GM04504 (cell line): ENCODE data around the gene TLE3.

Source experiments
- DNase-seq: peaks from one replicate; pipeline ENCODE4 v3.0.0-alpha.2; 2012; ENCODE audit warnings: low read depth

Gene TLE3

DNA sequence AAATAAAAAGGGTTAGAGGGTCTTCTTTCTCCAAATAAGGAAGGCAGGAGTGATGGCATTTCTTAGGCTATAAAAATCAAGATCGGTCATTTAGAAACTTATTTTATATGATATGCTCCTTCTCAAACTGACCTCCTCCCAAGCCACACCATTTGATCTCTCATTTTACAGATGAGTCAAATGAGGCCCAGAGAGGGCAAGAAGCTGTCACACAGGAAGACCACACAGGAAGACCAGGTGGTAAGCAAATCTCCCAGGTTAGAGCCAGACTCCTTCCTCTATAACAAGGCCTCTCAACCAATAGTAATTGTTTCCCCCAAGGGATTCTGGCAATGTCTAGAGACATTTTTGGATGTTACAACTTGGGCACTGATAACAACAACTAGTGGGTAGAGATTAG lies 13.8 kb downstream of the TLE3 start:
- DNase-seq, result no peak

DNA sequence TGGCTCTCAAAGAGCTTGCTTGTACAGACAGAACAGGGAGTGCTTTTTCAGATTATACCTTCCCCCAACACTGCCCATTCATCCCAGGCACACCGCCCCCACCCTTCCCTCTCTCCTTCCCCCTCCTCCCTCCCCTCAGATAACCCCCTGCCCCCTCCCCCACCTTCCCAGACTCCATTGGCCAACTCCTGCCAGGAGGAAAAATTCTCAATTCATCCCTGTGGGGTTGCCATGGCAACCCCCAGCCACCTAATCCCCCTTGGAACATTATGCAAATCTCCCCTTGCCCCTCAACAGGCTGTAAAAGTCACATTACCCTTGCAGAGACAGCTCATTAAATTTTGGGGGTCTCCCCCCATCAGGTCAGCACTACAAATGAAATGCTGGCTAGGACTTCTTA lies 14.3 kb downstream of the TLE3 start:
- no peak for DNase-seq

DNA sequence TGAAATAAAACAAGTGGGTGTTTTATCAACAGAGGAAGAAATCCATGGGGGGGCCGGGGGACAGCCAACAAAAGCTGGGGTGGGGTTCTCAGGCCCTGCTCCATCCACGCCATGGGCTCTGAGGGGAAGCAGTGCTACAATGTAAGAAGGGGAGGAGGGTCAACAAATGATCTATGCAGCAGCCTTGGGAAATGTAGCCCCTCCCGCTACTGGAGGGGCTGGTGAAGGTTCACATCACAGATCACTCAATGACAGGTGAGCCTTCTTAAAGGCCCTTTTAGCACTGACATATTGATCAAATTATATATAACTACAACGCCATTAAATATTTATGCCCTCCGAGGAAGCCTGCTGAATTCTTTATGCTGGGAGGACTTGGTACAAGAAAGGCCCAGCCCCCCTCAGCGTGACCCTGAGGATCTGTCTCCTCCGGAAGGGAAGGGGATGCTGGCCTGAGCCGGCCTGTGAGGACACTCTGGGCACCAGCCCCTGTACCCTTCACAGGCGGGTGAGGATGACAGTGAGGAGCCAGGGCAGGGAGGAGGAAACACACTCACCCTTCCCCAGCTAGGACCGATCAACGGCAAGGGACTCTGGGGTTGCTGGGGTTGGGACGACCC lies 15.3 kb downstream of the TLE3 start:
- no peak for DNase-seq

DNA sequence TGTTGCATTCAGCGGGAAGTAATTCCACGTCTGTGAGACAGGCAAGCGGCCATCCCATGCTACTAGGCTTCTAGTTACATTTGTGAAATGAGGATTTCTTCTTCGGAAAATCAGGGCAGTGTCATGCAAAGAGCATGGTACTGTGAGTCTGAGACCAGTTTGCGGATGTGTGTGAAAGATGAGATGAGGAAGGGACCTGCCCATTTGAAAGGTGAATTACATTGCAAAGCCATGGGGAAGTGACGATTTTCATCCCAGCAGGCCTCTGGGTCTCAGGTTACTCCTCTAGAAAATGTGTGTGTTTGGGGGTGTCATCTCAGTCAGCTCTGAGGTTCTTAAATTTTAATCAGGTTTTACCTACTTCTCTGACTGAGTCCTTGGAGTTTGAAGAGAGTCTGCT lies 16.1 kb downstream of the TLE3 start:
- DNase-seq, result no peak

DNA sequence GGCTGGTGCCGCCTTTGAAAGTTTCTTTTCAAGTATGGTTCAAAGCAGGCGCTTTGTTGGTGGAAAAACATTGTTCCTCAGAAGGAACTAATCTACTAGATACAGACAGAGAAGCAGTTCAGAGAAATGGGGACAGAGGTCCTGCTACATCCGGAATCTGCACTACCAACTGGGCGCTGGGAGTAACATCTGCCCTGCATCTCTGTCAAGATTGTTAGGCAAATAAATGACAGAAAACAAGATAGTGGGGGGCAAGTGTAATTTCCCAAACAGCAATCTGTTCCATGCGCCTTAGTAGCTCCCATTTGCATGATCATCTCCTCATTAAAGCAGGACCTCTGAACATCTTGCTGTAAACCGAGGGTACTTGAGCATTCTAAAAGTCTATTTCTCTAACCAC lies 17.4 kb downstream of the TLE3 start:
- no peak for DNase-seq

DNA sequence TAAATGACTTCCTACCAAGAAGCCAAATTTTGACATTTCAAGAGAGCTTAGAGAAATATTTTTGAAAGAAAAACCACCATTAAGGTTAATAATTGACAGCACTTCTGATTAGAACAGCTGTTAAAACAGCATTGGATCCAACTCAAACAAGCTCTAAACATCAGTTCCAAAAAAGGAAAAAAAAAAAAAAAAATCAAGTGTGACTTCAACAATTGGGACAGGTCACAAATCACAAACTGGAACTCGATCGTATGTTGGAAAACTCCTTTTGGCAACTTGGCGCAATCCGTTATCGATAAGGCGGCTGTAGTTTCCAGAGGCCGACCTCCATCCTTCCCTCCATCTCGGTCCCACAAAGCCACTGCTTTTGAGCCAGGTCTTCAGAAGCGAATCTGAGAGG lies 17.8 kb downstream of the TLE3 start:
- DNase-seq, result no peak

DNA sequence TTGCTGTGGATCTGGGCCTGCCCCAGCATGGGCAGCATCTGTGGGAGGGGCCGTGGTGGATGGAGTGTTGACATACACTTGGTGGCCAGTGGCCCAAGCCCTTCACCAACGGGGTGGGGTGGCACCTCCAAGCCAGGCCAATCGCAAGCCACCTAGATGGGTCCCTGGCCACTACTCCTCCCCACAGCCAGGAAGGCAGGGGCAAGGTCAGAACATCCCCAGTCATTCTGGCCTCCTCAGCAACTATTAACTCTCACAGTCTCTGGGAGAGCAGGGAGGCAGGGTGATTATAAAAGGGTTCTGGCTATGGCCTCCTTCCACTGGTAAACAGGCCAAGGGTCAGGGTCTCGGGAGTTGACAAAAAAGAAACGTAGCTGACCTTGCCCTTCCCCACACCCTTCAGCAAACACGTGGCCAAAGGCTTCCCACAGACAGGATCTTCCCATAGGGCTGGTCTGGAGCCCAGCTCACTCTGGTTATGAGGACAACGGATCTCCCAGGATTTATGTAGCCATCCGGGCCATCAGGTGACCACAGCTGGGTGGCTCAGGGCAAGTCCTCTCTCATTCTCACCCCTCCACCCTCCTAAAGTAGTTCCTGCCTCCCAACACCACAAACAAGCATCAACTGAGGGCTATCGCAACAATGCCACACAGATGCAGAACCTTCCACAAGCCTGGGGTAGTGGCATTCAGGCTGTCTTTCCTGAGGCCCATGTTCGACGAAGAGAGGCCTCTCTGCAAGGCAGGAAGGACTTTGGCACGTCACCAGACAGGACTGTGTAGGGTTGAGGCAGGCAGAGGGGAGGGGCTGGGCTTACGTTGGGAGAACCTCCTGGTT lies 18.9 kb downstream of the TLE3 start:
- DNase-seq, result no peak

DNA sequence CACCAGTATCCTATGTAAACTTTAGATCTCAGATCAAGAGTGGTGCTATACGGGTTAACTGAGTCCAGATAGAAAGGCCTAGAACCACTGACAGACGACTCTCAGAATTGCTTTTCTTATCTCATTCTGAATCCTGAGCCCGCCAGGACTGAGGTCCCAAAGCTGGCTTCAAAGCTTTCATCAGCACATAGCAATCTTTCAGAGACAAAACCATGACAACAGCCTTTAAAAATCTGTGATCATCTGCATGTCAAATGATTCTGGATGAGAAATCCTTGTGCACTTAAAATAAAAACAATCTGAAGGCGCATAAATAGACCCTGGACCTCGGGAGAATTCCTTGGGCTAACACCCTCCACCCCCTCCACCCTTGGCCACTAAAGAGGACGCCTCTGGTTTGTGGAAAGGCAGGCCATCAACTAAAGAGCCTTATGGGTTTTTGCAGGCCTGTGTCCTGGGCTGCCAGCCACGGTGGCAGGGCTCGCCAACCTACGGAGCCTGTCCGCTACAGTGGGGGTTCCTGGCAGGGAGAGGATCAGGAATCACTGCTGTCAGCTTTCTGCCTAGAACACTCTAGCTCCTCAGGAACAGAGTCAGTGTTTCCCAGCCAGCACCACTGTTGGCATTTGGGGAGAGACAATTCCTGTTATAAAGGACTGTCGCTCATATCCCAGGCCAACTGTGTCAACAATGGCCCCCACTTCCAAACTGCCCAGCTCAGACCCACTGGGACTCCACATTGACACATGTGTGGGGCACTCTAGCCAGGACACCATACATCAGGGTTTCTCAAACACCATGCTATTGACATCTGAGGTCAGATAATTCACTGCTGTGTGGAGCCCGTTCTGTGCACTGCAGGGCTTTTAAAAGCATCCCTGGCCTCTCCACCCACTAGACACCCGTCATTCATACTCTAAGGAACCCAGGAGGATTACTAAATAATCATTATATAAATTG lies 20.2 kb downstream of the TLE3 start:
- no peak for DNase-seq

DNA sequence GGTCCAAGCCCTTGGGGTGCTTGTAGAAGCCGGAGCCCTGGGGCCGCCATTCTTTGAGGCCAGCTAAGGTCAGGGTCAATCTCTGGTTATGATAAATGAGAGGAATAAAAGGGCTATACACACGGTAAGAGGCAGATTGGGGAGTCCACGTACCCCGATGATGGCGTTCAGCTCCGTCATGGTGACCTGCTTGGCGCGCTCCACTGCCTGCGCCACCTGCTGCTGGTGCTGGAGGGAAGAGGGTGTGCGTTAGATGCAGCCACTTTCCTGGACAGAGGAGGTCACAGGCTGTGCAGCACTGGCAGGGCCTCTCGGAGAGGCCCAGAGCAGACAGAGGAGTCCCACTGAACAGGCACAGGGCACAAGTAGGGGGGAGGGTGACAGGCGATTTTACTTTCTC lies 23.3 kb downstream of the TLE3 start:
- no peak for DNase-seq

DNA sequence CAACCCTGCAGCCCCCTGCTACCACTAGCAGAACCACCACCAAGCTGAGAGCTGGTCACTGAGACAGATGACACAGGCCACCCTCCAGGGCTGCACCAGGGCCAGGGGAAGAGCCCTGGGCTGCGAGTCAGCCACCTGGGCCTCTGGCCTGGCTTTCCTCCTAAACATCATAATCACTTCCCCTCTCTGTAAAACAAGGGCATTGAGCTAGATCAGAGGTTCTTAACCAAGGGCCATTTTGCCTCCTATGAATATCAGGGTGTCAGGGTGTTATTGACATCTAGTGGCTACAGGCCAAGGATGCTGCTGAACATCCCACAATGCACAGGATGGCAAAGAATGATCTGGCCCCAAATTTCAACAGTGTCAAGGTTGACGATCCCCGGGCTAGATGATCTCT lies 25.2 kb downstream of the TLE3 start:
- no peak for DNase-seq

DNA sequence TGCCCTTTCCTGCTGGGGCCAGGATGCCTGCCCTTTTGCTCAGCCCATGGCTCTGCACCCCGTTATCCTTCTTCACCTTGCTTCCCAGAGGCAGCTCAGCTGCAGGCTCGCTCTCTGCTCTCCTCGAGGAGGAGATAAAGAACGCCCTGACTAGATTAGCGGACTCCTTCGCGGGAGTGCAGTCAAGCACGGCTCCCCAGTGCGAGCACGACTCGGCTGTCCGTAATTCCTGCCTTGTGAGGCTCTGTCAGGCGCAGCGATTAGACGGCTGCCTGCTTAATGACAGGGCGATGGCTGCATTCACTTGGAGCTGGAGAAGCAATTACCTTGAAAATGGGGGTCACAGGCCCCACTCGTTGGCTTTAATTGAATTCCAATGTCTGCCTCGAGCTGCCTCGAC lies 25.9 kb downstream of the TLE3 start:
- no peak for DNase-seq

DNA sequence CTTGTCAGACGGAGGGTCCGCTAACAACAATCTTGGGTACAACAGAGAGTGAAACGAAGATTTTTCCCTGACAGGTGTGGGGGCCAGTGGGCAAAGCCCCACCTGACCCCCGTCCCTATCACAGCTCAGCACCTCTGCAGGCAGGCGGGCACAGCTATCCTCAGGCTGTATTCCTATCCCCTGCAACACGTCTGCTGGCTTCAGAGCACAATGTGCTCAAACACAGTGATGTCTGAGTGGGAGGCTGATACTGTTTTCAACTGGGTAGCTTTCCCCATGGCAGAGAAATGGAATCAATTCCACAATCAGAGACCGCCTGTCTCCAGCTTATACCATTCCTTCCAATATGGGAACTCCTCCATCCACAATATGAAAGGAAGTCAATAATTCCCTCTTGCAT lies 28.0 kb downstream of the TLE3 start:
- DNase-seq, result no peak

DNA sequence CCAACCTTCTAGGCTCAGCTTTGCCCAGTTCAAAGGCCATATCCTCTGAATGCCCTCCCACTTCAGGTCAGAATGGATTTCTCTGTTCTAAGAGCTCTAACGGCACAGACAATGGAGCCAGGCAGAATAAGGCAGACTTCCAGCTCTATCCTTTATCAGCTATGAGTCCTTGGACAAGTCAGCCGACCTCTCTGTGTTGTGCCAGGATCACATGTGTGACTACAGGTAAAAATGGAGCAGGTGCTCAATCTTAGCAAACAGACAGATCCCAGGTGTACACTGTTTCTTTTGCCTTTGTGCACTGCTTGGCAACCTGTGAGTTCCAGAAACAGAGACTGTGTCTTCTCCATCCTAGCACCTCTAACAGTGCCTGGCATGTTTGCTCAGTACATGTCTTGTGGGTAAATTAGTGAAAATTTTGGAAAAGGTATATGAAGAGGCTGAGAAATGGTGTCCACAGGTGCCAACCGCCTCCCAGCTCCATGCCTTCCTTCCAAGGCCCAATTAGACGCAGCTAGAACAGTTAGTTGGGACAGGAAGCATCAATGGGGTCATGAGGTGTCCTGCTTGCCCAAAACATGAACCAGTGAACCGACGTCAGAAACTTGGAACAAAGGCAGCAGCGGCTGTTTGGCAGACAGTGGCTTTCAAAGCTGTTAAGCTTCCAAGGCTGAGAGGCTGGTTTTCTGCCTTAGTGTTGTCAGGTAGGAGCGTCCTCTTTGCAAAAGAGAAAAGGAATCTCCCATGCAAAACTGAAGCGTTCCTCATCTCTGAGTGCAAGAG lies 28.7 kb downstream of the TLE3 start:
- DNase-seq, result no peak

DNA sequence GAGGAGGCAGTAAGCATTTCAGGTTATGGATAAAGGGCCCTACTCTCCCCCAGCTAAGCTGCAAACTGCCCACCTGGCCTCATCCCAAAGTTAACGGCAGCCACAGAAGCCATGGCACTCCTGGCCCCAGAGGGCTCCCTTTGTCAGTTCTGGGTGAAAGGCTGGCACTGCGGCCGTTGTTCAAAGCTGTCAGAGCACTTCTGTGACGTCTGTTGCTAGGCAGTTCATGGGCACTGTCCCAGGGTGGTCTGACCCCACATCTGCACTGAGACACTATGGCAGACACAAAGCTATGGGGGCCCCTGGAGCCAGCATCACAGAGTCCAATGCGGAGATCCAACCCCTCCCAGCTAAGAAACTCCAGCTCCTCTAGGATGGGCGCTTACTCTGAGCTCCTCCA lies 30.0 kb downstream of the TLE3 start:
- no peak for DNase-seq

DNA sequence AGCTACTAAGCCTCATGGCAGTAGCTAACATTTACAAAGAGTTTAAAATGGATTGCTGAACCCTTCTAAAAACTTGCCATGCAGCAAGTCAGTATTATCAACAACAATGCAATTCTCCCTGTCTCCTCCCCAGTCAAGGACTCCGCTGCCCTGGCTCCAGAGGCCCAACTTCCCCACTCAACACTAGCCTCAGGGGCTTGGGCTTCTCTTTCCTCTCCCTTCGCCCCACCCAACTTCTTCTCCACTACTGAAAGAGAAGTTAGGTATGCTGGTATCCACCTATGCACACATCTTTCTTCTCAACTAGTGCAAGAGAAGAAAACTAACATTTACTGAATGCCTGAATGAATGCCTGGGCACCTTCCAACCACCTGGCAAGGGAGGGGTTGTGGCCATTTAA lies 30.7 kb downstream of the TLE3 start:
- no peak for DNase-seq

DNA sequence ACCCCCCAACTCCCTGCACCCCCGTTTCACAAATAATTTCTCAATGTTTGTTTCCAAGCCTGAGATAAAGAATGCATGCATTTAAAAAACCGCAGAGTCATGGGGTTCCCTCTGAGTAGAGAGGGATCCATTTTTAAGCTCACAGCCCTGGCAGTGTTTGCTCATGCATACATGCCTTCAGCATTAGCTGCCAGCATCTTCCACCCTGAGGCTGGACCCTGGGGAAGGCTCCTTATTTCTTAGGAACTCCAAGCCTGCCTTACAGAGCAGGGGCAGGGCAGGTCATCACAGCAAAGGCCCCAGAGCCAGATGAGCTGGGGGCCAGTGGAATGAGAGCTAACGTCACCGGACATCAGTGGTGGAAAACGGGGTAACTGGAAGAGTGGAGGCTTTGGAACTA lies 31.3 kb downstream of the TLE3 start:
- DNase-seq, result no peak

DNA sequence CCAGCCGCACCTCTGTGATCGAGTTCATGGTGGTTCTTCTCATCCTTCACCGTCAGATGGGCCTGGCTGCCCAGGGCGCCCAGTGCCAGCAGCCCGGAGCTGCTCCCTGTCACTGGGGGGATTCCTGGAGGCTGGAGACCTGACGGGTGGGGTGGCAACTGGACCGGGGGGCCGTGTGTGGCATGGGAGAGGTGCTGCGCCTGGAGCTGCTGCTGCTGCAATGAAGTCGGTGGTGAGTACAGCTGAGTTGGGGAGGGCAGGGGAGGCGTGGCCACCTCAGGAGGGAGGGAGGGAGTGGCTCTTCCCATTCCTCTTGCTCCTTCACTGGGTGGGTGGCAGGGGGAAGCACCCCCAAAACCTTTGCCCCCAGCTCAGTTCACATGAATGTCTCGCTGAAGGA lies 31.7 kb downstream of the TLE3 start:
- DNase-seq, result no peak

DNA sequence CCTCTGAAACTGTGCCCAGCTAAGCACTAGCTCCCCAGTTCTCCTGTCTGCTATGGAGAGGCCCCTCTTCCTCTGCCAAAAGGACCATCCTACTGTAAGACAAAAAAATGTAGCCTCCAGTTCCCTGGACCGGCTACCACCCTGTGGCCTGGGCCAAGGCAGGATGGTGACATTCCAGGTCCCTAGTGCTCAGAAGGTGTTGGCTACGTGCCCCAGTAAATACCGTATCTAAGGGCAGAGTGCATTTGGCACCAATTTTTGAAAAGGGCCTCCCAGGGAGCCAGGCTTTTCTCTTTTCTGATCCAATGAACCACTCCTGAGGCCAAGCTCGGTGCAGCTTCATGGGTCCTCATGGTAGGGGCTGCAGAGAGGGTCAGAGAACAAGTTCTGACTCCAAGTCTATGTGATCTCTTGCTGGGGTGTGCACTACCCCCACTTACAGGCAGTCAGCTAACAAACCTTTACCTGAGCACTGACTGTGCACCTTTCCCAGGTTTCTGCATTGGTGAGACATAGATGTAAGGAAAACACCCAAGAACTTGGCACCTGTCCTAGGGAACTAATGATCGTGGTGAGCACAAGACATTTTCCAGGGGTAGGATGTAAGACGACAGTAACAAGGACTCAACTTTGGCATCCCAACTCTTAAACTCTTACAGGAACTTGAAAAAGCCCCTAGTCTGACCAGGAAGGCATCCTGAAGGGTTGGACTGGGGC lies 32.6 kb downstream of the TLE3 start:
- DNase-seq, result no peak

DNA sequence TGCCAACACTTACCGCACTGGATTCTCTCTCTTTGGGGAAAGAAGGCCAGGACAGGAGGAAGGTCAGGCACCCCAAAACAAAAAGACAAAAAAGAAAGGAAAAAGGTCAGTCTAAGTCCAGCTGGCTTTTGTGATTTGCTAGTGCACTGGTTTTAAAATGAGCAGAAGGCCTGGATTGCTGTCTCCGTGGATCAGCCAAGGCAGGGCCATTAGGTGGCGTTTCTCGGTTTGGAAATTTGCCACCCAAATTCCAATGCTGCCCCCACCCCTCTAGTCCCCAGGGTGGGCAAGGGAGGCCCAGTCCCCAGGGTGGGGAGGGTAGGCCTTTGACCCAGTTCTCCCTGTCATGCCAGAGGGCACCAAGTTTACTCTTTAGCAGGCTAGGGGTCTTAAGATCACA lies 33.3 kb downstream of the TLE3 start:
- DNase-seq, result no peak

DNA sequence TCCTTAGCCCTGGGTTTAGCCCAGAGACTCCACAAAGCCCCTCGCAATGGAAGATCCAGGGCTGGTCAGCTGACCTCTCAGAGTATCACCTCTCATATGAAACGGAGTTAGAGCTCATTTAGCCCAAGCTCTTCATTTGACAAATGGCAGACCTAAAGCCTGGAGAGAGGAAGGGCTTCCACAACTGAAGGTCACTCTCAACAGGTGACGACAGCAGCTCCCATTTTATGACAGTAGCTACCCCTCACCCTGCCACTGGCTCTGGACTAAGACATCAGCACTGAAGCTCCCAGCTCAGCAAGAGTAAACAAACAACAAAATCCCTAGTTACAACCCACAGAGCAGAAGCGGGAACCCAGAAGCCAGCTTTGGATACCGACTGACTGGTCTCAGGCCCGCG lies 33.7 kb downstream of the TLE3 start:
- no peak for DNase-seq

DNA sequence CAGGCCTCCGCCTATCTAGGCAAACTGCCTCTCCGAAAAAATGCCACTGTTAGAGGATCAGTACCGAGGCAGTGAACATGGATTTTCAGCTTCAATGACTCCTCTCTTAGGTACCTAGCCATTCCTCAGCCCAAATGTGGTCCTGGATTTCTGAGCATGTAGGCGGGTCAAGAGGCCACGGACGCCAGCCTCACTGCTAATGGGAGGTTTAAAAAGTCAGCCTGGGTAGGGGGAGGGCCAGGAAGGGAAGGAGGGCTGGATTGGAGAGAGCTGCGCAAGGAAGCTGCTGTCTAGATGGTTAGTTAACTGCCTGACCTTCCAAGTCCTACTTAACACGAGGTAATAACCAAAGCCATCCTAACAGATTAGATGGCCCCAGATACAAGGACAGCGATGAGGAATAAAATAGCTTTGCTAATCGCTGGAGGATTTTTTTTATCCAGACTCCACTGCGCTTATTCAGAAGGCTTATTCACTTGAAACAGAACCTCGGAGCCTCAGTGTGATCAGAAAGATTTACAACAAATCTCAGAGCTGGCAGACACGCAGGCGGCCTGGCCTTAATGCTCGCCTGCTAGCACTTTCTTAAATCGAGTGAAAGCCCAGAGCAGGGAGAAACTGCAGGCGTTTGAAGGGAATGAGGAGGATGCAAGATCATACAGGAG lies 34.3 kb downstream of the TLE3 start:
- DNase-seq, result no peak
